Fibroblast of lung (primary cell): ENCODE results near the gene DND1.

ENCODE experiments used
- EZH2 ChIP-seq: IDR thresholded peaks from 2 replicates; pipeline ENCODE4 v1.5.1; 2012; ENCODE audit warnings: low read length, control low read depth, mild to moderate bottlenecking; ENCODE audit errors: missing control alignments
- TF ChIP-seq, protein P1 (sequence below), 2 donors: IDR thresholded peaks in 1 of 2; conservative IDR thresholded peaks in 1 of 2; 1 replicate in 1 of 2; 2 replicates in 1 of 2; pipeline ENCODE4 v1.5.1; 2011 to 2012; ENCODE audit warnings: low read length in 2 of 2, control low read depth in 1 of 2, inconsistent platforms in 1 of 2, low read depth in 1 of 2, mild to moderate bottlenecking in 1 of 2

- no peak for TF ChIP-seq EZH2
- TF ChIP-seq, protein P1, sequence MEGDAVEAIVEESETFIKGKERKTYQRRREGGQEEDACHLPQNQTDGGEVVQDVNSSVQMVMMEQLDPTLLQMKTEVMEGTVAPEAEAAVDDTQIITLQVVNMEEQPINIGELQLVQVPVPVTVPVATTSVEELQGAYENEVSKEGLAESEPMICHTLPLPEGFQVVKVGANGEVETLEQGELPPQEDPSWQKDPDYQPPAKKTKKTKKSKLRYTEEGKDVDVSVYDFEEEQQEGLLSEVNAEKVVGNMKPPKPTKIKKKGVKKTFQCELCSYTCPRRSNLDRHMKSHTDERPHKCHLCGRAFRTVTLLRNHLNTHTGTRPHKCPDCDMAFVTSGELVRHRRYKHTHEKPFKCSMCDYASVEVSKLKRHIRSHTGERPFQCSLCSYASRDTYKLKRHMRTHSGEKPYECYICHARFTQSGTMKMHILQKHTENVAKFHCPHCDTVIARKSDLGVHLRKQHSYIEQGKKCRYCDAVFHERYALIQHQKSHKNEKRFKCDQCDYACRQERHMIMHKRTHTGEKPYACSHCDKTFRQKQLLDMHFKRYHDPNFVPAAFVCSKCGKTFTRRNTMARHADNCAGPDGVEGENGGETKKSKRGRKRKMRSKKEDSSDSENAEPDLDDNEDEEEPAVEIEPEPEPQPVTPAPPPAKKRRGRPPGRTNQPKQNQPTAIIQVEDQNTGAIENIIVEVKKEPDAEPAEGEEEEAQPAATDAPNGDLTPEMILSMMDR (conservative IDR thresholded peaks at IDR 0.05 in 1 of 2, IDR thresholded peaks at IDR 0.05 in 1 of 2; ENCODE audit: low read depth in 1 of 2, low read length in 2 of 2), result no peak
These were observed 30.7 kb downstream of the DND1 start for GRCh38 chr5:140642718-140643117.
